ENCODE data around the gene COL6A3. TPM values are rescaled to one million over a fixed set of nuclear protein-coding genes. Genes with fewer than 3 reads are reported as not detected.

The COL6A3 gene
- total RNA-seq, 1 experiment from 2014 or later = 1.2 TPM

- Histone ChIP-seq H3K36me3 (ENCODE audit: control insufficient read depth in 1 of 2, insufficient read depth in 2 of 2, low read length in 2 of 2) (no peaks in the 10 kb centered on the region), H3K27ac (ENCODE audit: low read depth, low read length) (no peak overlapping the region), H3K9ac (ENCODE audit: low read length) (no peak overlapping the region), H3K79me2 (ENCODE audit: insufficient read depth, low read length) (no peaks in the 10 kb centered on the region), H3K9me2 (ENCODE audit: insufficient read depth) (no peaks in the 10 kb centered on the region), H2AFZ (ENCODE audit: low read depth, low read length, poor library complexity, severe bottlenecking) (no peak overlapping the region), H3K4me2 (ENCODE audit: low read length) (no peak overlapping the region), H3K4me1 (ENCODE audit: control insufficient read depth in 1 of 2, insufficient read depth in 2 of 2, low read length in 2 of 2) (peaks cover 3 to 30% of the 10 kb centered on the region in 2 experiments; a peak in 3 of 4 replicates), H3K4me3 (replicated peaks in 1 of 2; ENCODE audit: low read depth in 1 of 2, low read length in 2 of 2) (no peak overlapping the region), H4K20me1 (ENCODE audit: insufficient read depth) (no peaks in the 10 kb centered on the region), H3K9me3 (ENCODE audit: control insufficient read depth in 1 of 2, insufficient read depth in 1 of 2, low read depth in 1 of 2, low read length in 2 of 2) (no peaks in the 10 kb centered on the region), H3K27me3 (ENCODE audit: insufficient read depth, low read length) (no peaks in the 10 kb centered on the region)
- ChIA-PET POLR2A (interaction anchor here (0.5 kb wide), 1 partner anchor 10 kb away, joined by 5 read pairs; no protein-coding TSS in a partner anchor), CTCF (no interaction called here), RAD21 (ENCODE audit: low non-redundant PET in 1 of 2, low total read pairs in 2 of 2, uncharacterized antibody in 2 of 2, unreplicated experiment in 2 of 2) (no interaction called here)
- ATAC-seq (no peak), DNase-seq (ENCODE audit: low read depth, low spot score) (no peak)
- TF ChIP-seq CBX3 (IDR thresholded peaks at IDR 0.05; ENCODE audit: low read depth) (no peak), ATF3 (IDR thresholded peaks at IDR 0.05) (no peak), FOSL1 (IDR thresholded peaks at IDR 0.05; ENCODE audit: low read depth) (no peak), ZFX (IDR thresholded peaks at IDR 0.05) (no peak), CTCF (IDR thresholded peaks at IDR 0.05 in 2 of 3, conservative IDR thresholded peaks at IDR 0.05 in 1 of 3; ENCODE audit: borderline replicate concordance in 1 of 3, insufficient read depth in 1 of 3, low read depth in 2 of 3, low read length in 2 of 3) (no peak), ZBTB33 (IDR thresholded peaks at IDR 0.05; ENCODE audit: extremely low read depth, insufficient replicate concordance, low read length) (no peak), RAD21 (IDR thresholded peaks at IDR 0.05; ENCODE audit: low read depth) (no peak), POLR2A (IDR thresholded peaks at IDR 0.05; ENCODE audit: borderline replicate concordance, extremely low read depth, insufficient read depth, insufficient read length) (no peak), EGR1 (IDR thresholded peaks at IDR 0.05; ENCODE audit: low read depth) (no peak), YY1 (IDR thresholded peaks at IDR 0.05; ENCODE audit: extremely low read depth, insufficient replicate concordance, low read depth, low read length) (no peak), TCF7L2 (IDR thresholded peaks at IDR 0.05; ENCODE audit: borderline replicate concordance, extremely low read depth, insufficient read depth, insufficient read length) (no peak), ZNF274 (IDR thresholded peaks at IDR 0.05; ENCODE audit: low read depth, low read length) (no peak), SRF (IDR thresholded peaks at IDR 0.05; ENCODE audit: low read depth) (no peak), EZH2phosphoT487 (IDR thresholded peaks at IDR 0.05; ENCODE audit: borderline replicate concordance) (no peak), SIN3A (IDR thresholded peaks at IDR 0.05; ENCODE audit: low read depth) (no peak)
- intact Hi-C loops (cut with micrococcal nuclease) = no loop called here
- no TSS peak for BruUV-seq (replicated peaks)
Measured at GRCh38 chr2:237458519-237458918, 44.6 kb upstream of the COL6A3 start.
